ENCODE results near the gene HMGCS2.

HMGCS2 gene

GRCh38 chr1:119712342-119713038, 56.2 kb downstream of the HMGCS2 start (continued):
- TF ChIP-seq ELK4 (IDR thresholded peaks at IDR 0.05; ENCODE audit: borderline replicate concordance, low read depth, low read length) (no peak), ZNF670 (tag by site-specific recombination; IDR thresholded peaks at IDR 0.05; ENCODE audit: low read depth) (no peak), ZNF155 (tag by site-specific recombination; IDR thresholded peaks at IDR 0.05) (no peak), SP7 (tag by site-specific recombination; IDR thresholded peaks at IDR 0.05) (peak; percentile 52; the same call in 1 of the 2 replicates), ZNF555 (tag by site-specific recombination; conservative IDR thresholded peaks at IDR 0.05) (no peak), HOXD13 (CRISPR knock-in tag; IDR thresholded peaks at IDR 0.05; ENCODE audit: borderline replicate concordance) (peak; percentile 82; the same call in 1 of the 2 replicates), ZBTB6 (tag by site-specific recombination; IDR thresholded peaks at IDR 0.05) (no peak), ZNF426 (tag by site-specific recombination; IDR thresholded peaks at IDR 0.05) (no peak), ZNF280C (tag by site-specific recombination; IDR thresholded peaks at IDR 0.05) (no peak), PRDM4 (tag by site-specific recombination; IDR thresholded peaks at IDR 0.05) (no peak), ZNF692 (tag by site-specific recombination; IDR thresholded peaks at IDR 0.05) (peak; percentile 71), ZNF621 (tag by site-specific recombination; IDR thresholded peaks at IDR 0.05) (no peak), GFI1B (tag by site-specific recombination; IDR thresholded peaks at IDR 0.05) (peak; percentile 74), SALL2 (tag by site-specific recombination; IDR thresholded peaks at IDR 0.05; ENCODE audit: borderline replicate concordance) (no peak), ZNF837 (tag by site-specific recombination; IDR thresholded peaks at IDR 0.05) (no peak), WT1 (tag by site-specific recombination; IDR thresholded peaks at IDR 0.05) (peak; percentile 87), ZFP41 (tag by site-specific recombination; IDR thresholded peaks at IDR 0.05; ENCODE audit: borderline replicate concordance) (no peak), TSHZ1 (tag by site-specific recombination; IDR thresholded peaks at IDR 0.05; ENCODE audit: borderline replicate concordance) (no peak), ZNF148 (tag by site-specific recombination; IDR thresholded peaks at IDR 0.05; ENCODE audit: borderline replicate concordance) (no peak), ZNF140 (tag by site-specific recombination; IDR thresholded peaks at IDR 0.05) (no peak), ZNF112 (tag by site-specific recombination; IDR thresholded peaks at IDR 0.05) (no peak), OVOL3 (tag by site-specific recombination; IDR thresholded peaks at IDR 0.05) (no peak), FEZF1 (tag by site-specific recombination; IDR thresholded peaks at IDR 0.05) (no peak)
